Endothelial cell of umbilical vein (primary cell): ENCODE results near the gene GPR32. TPM values are rescaled to one million over a fixed set of nuclear protein-coding genes. Genes with fewer than 3 reads are reported as not detected.

ENCODE experiments used
- BruUV-seq: library from RNA; stranded (reverse); fragments of 400-500 nt; replicated peaks from 2 replicates; lab custom pipeline; 2021; lab: Mats Ljungman, UMichigan
- CTCF ChIA-PET: fragments of 300-600, 350-600 bp; sonication (Branson Sonifier 250); formaldehyde crosslinking; loops from one replicate; lab custom pipeline; 2021; ENCODE audit warnings: antibody characterized with exemption, inconsistent platforms; lab: Charles Lee
- POLR2A ChIA-PET: fragments of 300-600, 350-600 bp; sonication (Branson Sonifier 250); formaldehyde crosslinking; loops from one replicate; lab custom pipeline; 2021; ENCODE audit warnings: antibody characterized with exemption, inconsistent platforms; lab: Charles Lee
- DNase-seq: peaks from one replicate; pipeline ENCODE4 v3.0.0-alpha.2; 2011; ENCODE audit warnings: low read depth, low spot score
- FAIRE-seq: peaks from 2 replicates; lab custom pipeline; 2011; peaks lifted over from hg19 to GRCh38; lab: Jason Lieb, UNC
- H2AFZ ChIP-seq: 2 replicates; pipeline ENCODE4 v1.6.0; 2012; ENCODE audit warnings: low read depth, low read length, control low read depth, inconsistent platforms
- H3K27ac ChIP-seq: 2 replicates; pipeline ENCODE4 v1.5.1; 2011; ENCODE audit warnings: low read depth, mild to moderate bottlenecking, control low read depth, low read length, moderate library complexity; ENCODE audit not compliant: insufficient read depth
- H3K27me3 ChIP-seq, 2 experiments: 2 replicates each; pipeline versions ENCODE4 v1.6.0 to v1.6.1; 2011; ENCODE audit warnings: low read length in 2 of 2, mixed read lengths in 1 of 2; ENCODE audit not compliant: control insufficient read depth in 2 of 2, insufficient read depth in 2 of 2
- H3K36me3 ChIP-seq, 2 experiments: 2 replicates in 1 of 2; 3 replicates in 1 of 2; pipeline ENCODE4 v1.5.1; 2011; ENCODE audit warnings: low read length in 2 of 2, mild to moderate bottlenecking in 1 of 2, moderate library complexity in 1 of 2; ENCODE audit not compliant: control insufficient read depth in 2 of 2, insufficient read depth in 2 of 2; ENCODE audit errors: extremely low read depth in 1 of 2
- H3K4me1 ChIP-seq: 3 replicates; pipeline ENCODE4 v1.5.1; 2011; ENCODE audit warnings: mild to moderate bottlenecking, low read length; ENCODE audit not compliant: control insufficient read depth, insufficient read depth; ENCODE audit errors: extremely low read depth
- H3K4me2 ChIP-seq: 2 replicates; pipeline ENCODE4 v1.6.1; 2011; ENCODE audit warnings: low read length, control low read depth, mixed read lengths; ENCODE audit not compliant: insufficient read depth
- H3K4me3 ChIP-seq, 3 experiments: fragments of 200-600 bp in 1 of 3; sonication (generic), shearing (Covaris generic) in 1 of 3; replicated peaks in 1 of 3; 2 replicates each; pipeline ENCODE4 v1.5.1; 2011 to 2016; ENCODE audit warnings: control low read depth in 3 of 3, low read length in 3 of 3, mild to moderate bottlenecking in 2 of 3, inconsistent platforms in 1 of 3, low read depth in 1 of 3, moderate library complexity in 1 of 3; ENCODE audit not compliant: insufficient read depth in 1 of 3
- H3K79me2 ChIP-seq: 2 replicates; pipeline ENCODE4 v1.6.0; 2012; ENCODE audit warnings: low read length, inconsistent platforms; ENCODE audit not compliant: control insufficient read depth, insufficient read depth
- H3K9ac ChIP-seq: replicated peaks from 2 replicates; pipeline ENCODE3; 2011; ENCODE audit warnings: low read length, control low read depth; ENCODE audit not compliant: insufficient read depth; ENCODE audit errors: extremely low read depth
- H3K9me1 ChIP-seq: replicated peaks from 3 replicates; pipeline ENCODE4 v1.6.0; 2011; ENCODE audit warnings: mild to moderate bottlenecking, low read length; ENCODE audit not compliant: control insufficient read depth, insufficient read depth; ENCODE audit errors: extremely low read depth
- H3K9me3 ChIP-seq: replicated peaks from 2 replicates; pipeline ENCODE4 v1.5.1; 2012; ENCODE audit warnings: low read length, inconsistent platforms; ENCODE audit not compliant: control insufficient read depth, insufficient read depth
- H4K20me1 ChIP-seq: replicated peaks from 2 replicates; pipeline ENCODE3; 2011; ENCODE audit warnings: mild to moderate bottlenecking, low read length; ENCODE audit not compliant: control insufficient read depth, insufficient read depth; ENCODE audit errors: extremely low read depth
- CTCF ChIP-seq, 2 donors: IDR thresholded peaks; 1 replicate in 1 of 2; 2 replicates in 1 of 2; pipeline ENCODE4 v1.5.1; 2011; ENCODE audit warnings: low read length in 2 of 2, mild to moderate bottlenecking in 2 of 2, moderate library complexity in 2 of 2, control low read depth in 1 of 2, inconsistent platforms in 1 of 2, low read depth in 1 of 2; ENCODE audit not compliant: insufficient read depth in 1 of 2; ENCODE audit errors: extremely low read depth in 1 of 2
- EZH2 ChIP-seq: IDR thresholded peaks from 2 replicates; pipeline ENCODE4 v1.6.1; 2012; ENCODE audit warnings: borderline replicate concordance, low read depth, mild to moderate bottlenecking, moderate library complexity, low read length, inconsistent platforms; ENCODE audit not compliant: severe bottlenecking
- FOS ChIP-seq: IDR thresholded peaks from 2 replicates; pipeline ENCODE4 v1.6.1; 2011; ENCODE audit warnings: mild to moderate bottlenecking, low read length, moderate library complexity, borderline replicate concordance; ENCODE audit not compliant: insufficient read depth
- GATA2 ChIP-seq: IDR thresholded peaks from 2 replicates; pipeline ENCODE4 v1.7.0; 2011; ENCODE audit warnings: low read depth, mild to moderate bottlenecking, moderate library complexity, mixed read lengths, low read length; ENCODE audit not compliant: insufficient read length, insufficient read depth
- JUN ChIP-seq: IDR thresholded peaks from 2 replicates; pipeline ENCODE4 v1.6.1; 2011; ENCODE audit warnings: borderline replicate concordance, low read depth; ENCODE audit not compliant: insufficient read length, insufficient read depth
- MAX ChIP-seq: IDR thresholded peaks from 2 replicates; pipeline ENCODE4 v1.6.1; 2011; ENCODE audit not compliant: insufficient read depth, insufficient read length
- MYC ChIP-seq: IDR thresholded peaks from one replicate; pipeline ENCODE4 v1.6.1; 2011; ENCODE audit warnings: mild to moderate bottlenecking, low read depth, low read length
- POLR2A ChIP-seq: IDR thresholded peaks from 2 replicates; pipeline ENCODE4 v1.6.1; 2012; ENCODE audit warnings: low read depth, mild to moderate bottlenecking, control low read depth, low read length
- POLR2AphosphoS5 ChIP-seq: IDR thresholded peaks from 2 replicates; pipeline ENCODE4 v1.6.1; 2012; ENCODE audit warnings: low read depth, mild to moderate bottlenecking, control low read depth, low read length, moderate library complexity; ENCODE audit not compliant: insufficient read depth
- dilution Hi-C: fragments of 300-500 bp; cut with MboI; formaldehyde crosslinking; loops from one replicate; pipeline ENCODE4 v1.15.0; 2019; ENCODE audit warnings: low sequenced_read_pairs; ENCODE audit not compliant: extremely low pct_ligation_motif_present
- intact Hi-C: fragments of 100-400 bp; cut with micrococcal nuclease; formaldehyde crosslinking; loops from one replicate; pipeline ENCODE4 v1.10.0; 2022
- polyA plus RNA-seq, 4 experiments: library from polyadenylated mRNA; depleted of rRNA in 3 of 4; stranded (reverse) in 3 of 4; unstranded in 1 of 4; fragments of >200 nt; gene quantifications; 2 replicates each; pipeline versions ENCODE4 v1.2.1 to v1.2.3, GENCODE V29; 2011 to 2012; ENCODE audit warnings: missing spikeins in 1 of 4
- total RNA-seq: library from RNA; stranded (reverse); gene quantifications from 2 replicates; pipeline ENCODE4 v1.2.3, GENCODE V29; 2021

GPR32 gene
- total and polyA plus RNA-seq, 2 donors (not counting 3 experiments of a cell fraction or from before 2014, with no cell fraction given), result not detected

- Histone ChIP-seq H3K4me2 (no peak overlapping the region), H2AFZ (no peak overlapping the region), H3K4me3 (no peak overlapping the region), H3K79me2 (no peaks in the 10 kb centered on the region), H3K9ac (no peak overlapping the region), H3K27me3 (peaks cover 6 to 11% of the 10 kb centered on the region in 2 experiments), H3K27ac (no peak overlapping the region), H3K9me1 (no peaks in the 10 kb centered on the region), H3K4me1 (peaks cover 6% of the 10 kb centered on the region), H4K20me1 (no peaks in the 10 kb centered on the region), H3K9me3 (no peaks in the 10 kb centered on the region), H3K36me3 (no peaks in the 10 kb centered on the region)
- ChIA-PET POLR2A (no interaction called here), CTCF (no interaction called here)
- BruUV-seq, result no TSS peak
- DNase-seq, result no peak
- no peak for FAIRE-seq
- dilution Hi-C loops (no loop called here), intact Hi-C loops (no loop called here)
- TF ChIP-seq MYC (no peak), MAX (no peak), GATA2 (no peak), POLR2AphosphoS5 (no peak), EZH2 (no peak), CTCF (IDR thresholded peaks at IDR 0.05; ENCODE audit: extremely low read depth in 1 of 2, insufficient read depth in 1 of 2, low read depth in 1 of 2, low read length in 2 of 2) (no peak), POLR2A (no peak), FOS (no peak), JUN (no peak)
Observed at GRCh38 chr19:50739914-50740426, 30.3 kb upstream of the GPR32 start.
